OCI-LY1 (cell line): ENCODE data around the gene TNFAIP8.

ENCODE experiments used
- H2AFZ ChIP-seq: fragments of 200-600 bp; sonication (generic), shearing (Covaris generic); 2 replicates; pipeline ENCODE4 v1.6.0; 2014; ENCODE audit warnings: antibody characterized with exemption, mild to moderate bottlenecking, low read length
- H3F3A ChIP-seq: fragments of 200-600 bp; sonication (generic), shearing (Covaris generic); 2 replicates; pipeline ENCODE4 v1.6.0; 2014; ENCODE audit warnings: mild to moderate bottlenecking, antibody characterized with exemption, low read length, moderate library complexity; ENCODE audit not compliant: insufficient read depth
- H3K27ac ChIP-seq: fragments of 200-600 bp; sonication (generic); 2 replicates; pipeline ENCODE4 v1.5.1; 2014; ENCODE audit warnings: low read length, mixed run types, mild to moderate bottlenecking, low read depth; ENCODE audit not compliant: poor library complexity, severe bottlenecking
- H3K27me3 ChIP-seq: fragments of 200-600 bp; sonication (generic); 2 replicates; pipeline ENCODE4 v1.6.0; 2014; ENCODE audit warnings: antibody characterized with exemption, mild to moderate bottlenecking, low read length, moderate library complexity; ENCODE audit not compliant: insufficient read depth
- H3K36me3 ChIP-seq: fragments of 200-600 bp; sonication (generic); 2 replicates; pipeline ENCODE4 v1.6.1; 2014; ENCODE audit warnings: mild to moderate bottlenecking, antibody characterized with exemption, low read length, moderate library complexity, mixed read lengths; ENCODE audit not compliant: insufficient read depth
- H3K4me1 ChIP-seq: fragments of 200-600 bp; sonication (generic); 2 replicates; pipeline ENCODE4 v1.5.1; 2014; ENCODE audit warnings: mild to moderate bottlenecking, low read length, moderate library complexity; ENCODE audit not compliant: insufficient read depth, severe bottlenecking
- H3K4me2 ChIP-seq: fragments of 200-600 bp; sonication (generic), shearing (Covaris generic); 2 replicates; pipeline ENCODE4 v1.6.1; 2014; ENCODE audit warnings: low read length
- H3K4me3 ChIP-seq: fragments of 200-600 bp; sonication (generic); 2 replicates; pipeline ENCODE4 v1.5.1; 2014; ENCODE audit warnings: low read length, low read depth, mild to moderate bottlenecking, mixed read lengths; ENCODE audit not compliant: poor library complexity, severe bottlenecking
- H3K79me2 ChIP-seq: fragments of 200-600 bp; shearing (Covaris generic); 2 replicates; pipeline ENCODE4 v1.6.1; 2016; ENCODE audit warnings: mixed run types, low read length, mixed read lengths; ENCODE audit not compliant: insufficient read depth
- H3K9ac ChIP-seq: fragments of 200-600 bp; sonication (generic), shearing (Covaris generic); 2 replicates; pipeline ENCODE4 v1.6.1; 2014; ENCODE audit warnings: mild to moderate bottlenecking, low read length, mixed read lengths
- H3K9me2 ChIP-seq: fragments of 200-600 bp; sonication (generic), shearing (Covaris generic); 2 replicates; pipeline ENCODE4 v1.6.1; 2014; ENCODE audit warnings: low read depth, mild to moderate bottlenecking, low read length, mixed read lengths
- H3K9me3 ChIP-seq: fragments of 200-600 bp; shearing (Covaris generic); 2 replicates; pipeline ENCODE4 v1.6.1; 2014; ENCODE audit warnings: low read length, mixed read lengths
- H4K20me1 ChIP-seq: fragments of 200-600 bp; sonication (generic), shearing (Covaris generic); 2 replicates; pipeline ENCODE4 v1.6.0; 2016; ENCODE audit warnings: mild to moderate bottlenecking, low read length; ENCODE audit not compliant: insufficient read depth
- CTCF ChIP-seq: fragments of 200-600 bp; sonication (generic), shearing (Covaris generic); IDR thresholded peaks from 2 replicates; pipeline ENCODE4 v1.5.1; 2017; ENCODE audit warnings: mild to moderate bottlenecking, antibody characterized with exemption, low read length, moderate library complexity, mixed read lengths
- EZH2 ChIP-seq: fragments of 200-600 bp; sonication (generic), shearing (Covaris generic); IDR thresholded peaks from 2 replicates; pipeline ENCODE4 v1.8.0; 2017; ENCODE audit warnings: borderline replicate concordance, mixed run types, mild to moderate bottlenecking, antibody characterized with exemption, low read length, moderate library complexity, mixed read lengths

The TNFAIP8 gene

GRCh38 chr5:119311688-119312087, 44.1 kb upstream of the TNFAIP8 start:
- Histone ChIP-seq H3K27me3 (no peaks in the 10 kb centered on the region), H3K27ac (peak overlapping the region; percentile 95), H3K4me1 (peaks cover 100% of the 10 kb centered on the region), H2AFZ (no peak overlapping the region), H3K4me3 (no peak overlapping the region), H3K9ac (no peak overlapping the region), H3K9me3 (no peaks in the 10 kb centered on the region), H3K36me3 (peaks cover 12% of the 10 kb centered on the region), H3F3A (peaks cover 17% of the 10 kb centered on the region), H4K20me1 (no peaks in the 10 kb centered on the region), H3K4me2 (no peak overlapping the region), H3K9me2 (no peaks in the 10 kb centered on the region), H3K79me2 (peaks cover 39% of the 10 kb centered on the region)
- TF ChIP-seq EZH2 (no peak), CTCF (no peak)

GRCh38 chr5:119312403-119312802, 43.4 kb upstream of the TNFAIP8 start:
- Histone ChIP-seq H3K9me3 (no peaks in the 10 kb centered on the region), H2AFZ (no peak overlapping the region), H3K9ac (no peak overlapping the region; the same call in 1 of the 2 replicates), H3K4me1 (peaks cover 100% of the 10 kb centered on the region), H3K4me3 (no peak overlapping the region), H3F3A (peaks cover 15% of the 10 kb centered on the region; the same call in 1 of the 2 replicates), H3K27ac (peak overlapping the region; percentile 95), H3K4me2 (peak overlapping the region; percentile 57; the same call in 1 of the 2 replicates), H3K9me2 (no peaks in the 10 kb centered on the region), H3K36me3 (peaks cover 12% of the 10 kb centered on the region), H4K20me1 (no peaks in the 10 kb centered on the region), H3K79me2 (peaks cover 38% of the 10 kb centered on the region), H3K27me3 (no peaks in the 10 kb centered on the region)
- TF ChIP-seq CTCF (no peak), EZH2 (no peak)

GRCh38 chr5:119313197-119313596, 42.6 kb upstream of the TNFAIP8 start:
- peaks cover 100% of the 10 kb centered on the region for H3K4me1 ChIP-seq
- peak overlapping the region; percentile 95 for H3K27ac ChIP-seq
- H3K4me2 ChIP-seq = peak overlapping the region; percentile 57
- H2AFZ ChIP-seq = no peak overlapping the region
- H3K9me2 ChIP-seq = no peaks in the 10 kb centered on the region
- peaks cover 9% of the 10 kb centered on the region; the same call in 1 of the 2 replicates for H3F3A ChIP-seq
- H4K20me1 ChIP-seq = no peaks in the 10 kb centered on the region
- no peaks in the 10 kb centered on the region for H3K27me3 ChIP-seq
- peak overlapping the region; percentile 8 for H3K4me3 ChIP-seq
- H3K36me3 ChIP-seq = peaks cover 12% of the 10 kb centered on the region
- no peak for TF ChIP-seq EZH2
- no peak for TF ChIP-seq CTCF
- H3K79me2 ChIP-seq = peaks cover 36% of the 10 kb centered on the region
- H3K9ac ChIP-seq = peak overlapping the region; percentile 5
- H3K9me3 ChIP-seq = no peaks in the 10 kb centered on the region
